ENCODE results near the gene MACROD2. TPM values are rescaled to one million over a fixed set of nuclear protein-coding genes. Genes with fewer than 3 reads are reported as not detected.
"Not testable (repeated sequence)": the region's sequence is repeated elsewhere in the genome, so short reads cannot be mapped to it uniquely, and the experiment has no call there.

The MACROD2 gene
- total RNA-seq, 1 donor: 1.7 TPM

- Histone ChIP-seq H3K9me3 (ENCODE audit: low read depth, low read length) (no peaks in the 10 kb centered on the region), H3K4me1 (ENCODE audit: insufficient read depth, low read length) (no peaks in the 10 kb centered on the region), H3K27me3 (ENCODE audit: insufficient read depth, low read length) (no peaks in the 10 kb centered on the region), H3K4me3 (ENCODE audit: low read length) (no peak overlapping the region)
Measured at GRCh38 chr20:15520930-15521524, 1525.7 kb downstream of the MACROD2 start.

- no peaks in the 10 kb centered on the region for H3K9me3 ChIP-seq (ENCODE audit: low read depth, low read length)
- no peaks in the 10 kb centered on the region for H3K27me3 ChIP-seq (ENCODE audit: insufficient read depth, low read length)
- H3K4me3 ChIP-seq (ENCODE audit: low read length): no peak overlapping the region
- no peaks in the 10 kb centered on the region for H3K4me1 ChIP-seq (ENCODE audit: insufficient read depth, low read length)
Measured at GRCh38 chr20:15523400-15523799, 1528.1 kb downstream of the MACROD2 start.

GRCh38 chr20:15528391-15529111 lies 1533.2 kb downstream of the MACROD2 start:
- no peak overlapping the region for H3K4me3 ChIP-seq (ENCODE audit: low read length)

GRCh38 chr20:15535863-15536262 lies 1540.5 kb downstream of the MACROD2 start:
- H3K9me3 ChIP-seq (ENCODE audit: low read depth, low read length): no peaks in the 10 kb centered on the region
- no peaks in the 10 kb centered on the region for H3K27me3 ChIP-seq (ENCODE audit: insufficient read depth, low read length)
- H3K4me3 ChIP-seq (ENCODE audit: low read length): no peak overlapping the region
- H3K4me1 ChIP-seq (ENCODE audit: insufficient read depth, low read length): no peaks in the 10 kb centered on the region

More at GRCh38 chr20:15528391-15529111, 1533.2 kb downstream of the MACROD2 start:
- no peaks in the 10 kb centered on the region for H3K27me3 ChIP-seq (ENCODE audit: insufficient read depth, low read length)
- H3K9me3 ChIP-seq (ENCODE audit: low read depth, low read length): no peaks in the 10 kb centered on the region
- H3K4me1 ChIP-seq (ENCODE audit: insufficient read depth, low read length): no peaks in the 10 kb centered on the region

GRCh38 chr20:15537200-15537599 lies 1541.9 kb downstream of the MACROD2 start:
- not testable (repeated sequence) for H3K27me3 ChIP-seq (ENCODE audit: insufficient read depth, low read length); H3K4me1 ChIP-seq (ENCODE audit: insufficient read depth, low read length); H3K9me3 ChIP-seq (ENCODE audit: low read depth, low read length); H3K4me3 ChIP-seq (ENCODE audit: low read length)

GRCh38 chr20:15542655-15543054 lies 1547.3 kb downstream of the MACROD2 start:
- H3K4me1 ChIP-seq (ENCODE audit: insufficient read depth, low read length): no peaks in the 10 kb centered on the region
- H3K9me3 ChIP-seq (ENCODE audit: low read depth, low read length): no peaks in the 10 kb centered on the region
- H3K27me3 ChIP-seq (ENCODE audit: insufficient read depth, low read length): no peaks in the 10 kb centered on the region
- H3K4me3 ChIP-seq (ENCODE audit: low read length): no peak overlapping the region

- H3K4me3 ChIP-seq (ENCODE audit: low read length): no peak overlapping the region
- H3K9me3 ChIP-seq (ENCODE audit: low read depth, low read length): peaks cover 4% of the 10 kb centered on the region
- no peaks in the 10 kb centered on the region for H3K4me1 ChIP-seq (ENCODE audit: insufficient read depth, low read length)
- H3K27me3 ChIP-seq (ENCODE audit: insufficient read depth, low read length): no peaks in the 10 kb centered on the region
Measured at GRCh38 chr20:15544742-15545141, 1549.4 kb downstream of the MACROD2 start.

- Histone ChIP-seq H3K9me3 (ENCODE audit: low read depth, low read length) (peaks cover 5% of the 10 kb centered on the region), H3K4me3 (ENCODE audit: low read length) (no peak overlapping the region)
Measured at GRCh38 chr20:15546525-15547023, 1551.3 kb downstream of the MACROD2 start.

GRCh38 chr20:15547119-15547518 lies 1551.8 kb downstream of the MACROD2 start:
- Histone ChIP-seq H3K4me1 (ENCODE audit: insufficient read depth, low read length) (no peaks in the 10 kb centered on the region), H3K27me3 (ENCODE audit: insufficient read depth, low read length) (no peaks in the 10 kb centered on the region)

More at GRCh38 chr20:15546525-15547023, 1551.3 kb downstream of the MACROD2 start:
- Histone ChIP-seq H3K27me3 (ENCODE audit: insufficient read depth, low read length) (no peaks in the 10 kb centered on the region), H3K4me1 (ENCODE audit: insufficient read depth, low read length) (no peaks in the 10 kb centered on the region)

GRCh38 chr20:15550116-15550870 lies 1555.0 kb downstream of the MACROD2 start:
- H3K4me1 ChIP-seq (ENCODE audit: insufficient read depth, low read length): no peaks in the 10 kb centered on the region
- H3K27me3 ChIP-seq (ENCODE audit: insufficient read depth, low read length): no peaks in the 10 kb centered on the region
- peaks cover 16% of the 10 kb centered on the region for H3K9me3 ChIP-seq (ENCODE audit: low read depth, low read length)
- H3K4me3 ChIP-seq (ENCODE audit: low read length): no peak overlapping the region

More at GRCh38 chr20:15547119-15547518, 1551.8 kb downstream of the MACROD2 start:
- Histone ChIP-seq H3K4me3 (ENCODE audit: low read length) (no peak overlapping the region), H3K9me3 (ENCODE audit: low read depth, low read length) (peaks cover 5% of the 10 kb centered on the region)

- no peaks in the 10 kb centered on the region for H3K27me3 ChIP-seq (ENCODE audit: insufficient read depth, low read length)
Measured at GRCh38 chr20:15555913-15556312, 1560.6 kb downstream of the MACROD2 start.

GRCh38 chr20:15556869-15557268 lies 1561.6 kb downstream of the MACROD2 start:
- no peak overlapping the region for H3K4me3 ChIP-seq (ENCODE audit: low read length)
- no peaks in the 10 kb centered on the region for H3K27me3 ChIP-seq (ENCODE audit: insufficient read depth, low read length)
- no peaks in the 10 kb centered on the region for H3K4me1 ChIP-seq (ENCODE audit: insufficient read depth, low read length)
- peaks cover 11% of the 10 kb centered on the region for H3K9me3 ChIP-seq (ENCODE audit: low read depth, low read length)

More at GRCh38 chr20:15555913-15556312, 1560.6 kb downstream of the MACROD2 start:
- peaks cover 11% of the 10 kb centered on the region for H3K9me3 ChIP-seq (ENCODE audit: low read depth, low read length)
- H3K4me3 ChIP-seq (ENCODE audit: low read length): no peak overlapping the region
- no peaks in the 10 kb centered on the region for H3K4me1 ChIP-seq (ENCODE audit: insufficient read depth, low read length)

- Histone ChIP-seq H3K9me3 (ENCODE audit: low read depth, low read length) (no peaks in the 10 kb centered on the region), H3K4me3 (ENCODE audit: low read length) (no peak overlapping the region), H3K4me1 (ENCODE audit: insufficient read depth, low read length) (no peaks in the 10 kb centered on the region), H3K27me3 (ENCODE audit: insufficient read depth, low read length) (no peaks in the 10 kb centered on the region)
Measured at GRCh38 chr20:15561070-15561569, 1565.8 kb downstream of the MACROD2 start.

- Histone ChIP-seq H3K9me3 (ENCODE audit: low read depth, low read length) (no peaks in the 10 kb centered on the region), H3K27me3 (ENCODE audit: insufficient read depth, low read length) (no peaks in the 10 kb centered on the region), H3K4me3 (ENCODE audit: low read length) (no peak overlapping the region), H3K4me1 (ENCODE audit: insufficient read depth, low read length) (no peaks in the 10 kb centered on the region)
Measured at GRCh38 chr20:15561707-15562404, 1566.5 kb downstream of the MACROD2 start.
